NCI-H526 treated with DMSO at 0.1 percent for 48 hours (cell line): ENCODE measurements around the gene BDKRB2.

ENCODE experiments used
- DNase-seq: peaks from one replicate; lab custom pipeline; 2025; lab: John Stamatoyannopoulos, UW

BDKRB2 gene

GRCh38 chr14:96252999-96253539 lies 48.4 kb downstream of the BDKRB2 start:
- DNase-seq = no peak

GRCh38 chr14:96254687-96255086 lies 50.0 kb downstream of the BDKRB2 start:
- DNase-seq = no peak

- DNase-seq = no peak
Measured at GRCh38 chr14:96255501-96256366, 51.1 kb downstream of the BDKRB2 start, which contains the start of gene BDKRB1. TSS of gene BDKRB1 (plus strand) at chr14:96256210. CDS start at chr14:96263683, 7,473 bp downstream.

- no peak for DNase-seq
Measured at GRCh38 chr14:96256407-96256806, 51.8 kb downstream of the BDKRB2 start.

- no peak for DNase-seq
Measured at GRCh38 chr14:96257056-96257455, 52.4 kb downstream of the BDKRB2 start.

- no peak for DNase-seq
Measured at GRCh38 chr14:96257900-96258299, 53.3 kb downstream of the BDKRB2 start.

- DNase-seq = no peak
Measured at GRCh38 chr14:96260341-96260821, 55.7 kb downstream of the BDKRB2 start.

- no peak for DNase-seq
Measured at GRCh38 chr14:96261053-96261452, 56.4 kb downstream of the BDKRB2 start.

GRCh38 chr14:96261772-96262655 lies 57.4 kb downstream of the BDKRB2 start:
- no peak for DNase-seq

GRCh38 chr14:96263347-96264199 lies 58.9 kb downstream of the BDKRB2 start:
- no peak for DNase-seq

- DNase-seq = no peak
Measured at GRCh38 chr14:96264200-96264553, 59.5 kb downstream of the BDKRB2 start.

- no peak for DNase-seq
Measured at GRCh38 chr14:96264853-96265252, 60.2 kb downstream of the BDKRB2 start.

GRCh38 chr14:96265383-96266095 lies 60.9 kb downstream of the BDKRB2 start:
- no peak for DNase-seq

- DNase-seq = no peak
Measured at GRCh38 chr14:96267336-96267735, 62.7 kb downstream of the BDKRB2 start.

- no peak for DNase-seq
Measured at GRCh38 chr14:96267916-96268315, 63.3 kb downstream of the BDKRB2 start.

- no peak for DNase-seq
Measured at GRCh38 chr14:96268431-96269358, 64.1 kb downstream of the BDKRB2 start.

GRCh38 chr14:96269359-96269710 lies 64.7 kb downstream of the BDKRB2 start:
- no peak for DNase-seq

GRCh38 chr14:96270565-96271420 lies 66.2 kb downstream of the BDKRB2 start:
- DNase-seq = no peak

- no peak for DNase-seq
Measured at GRCh38 chr14:96271421-96271762, 66.8 kb downstream of the BDKRB2 start.
